GM12892 (cell line): ENCODE results near the gene MAPK8IP3. TPM values are rescaled to one million over a fixed set of nuclear protein-coding genes. Genes with fewer than 3 reads are reported as not detected.

ENCODE experiments used
- DNase-seq: peaks from one replicate; pipeline ENCODE4 v3.0.0; 2011; ENCODE audit not compliant: insufficient read length
- FAIRE-seq: peaks from 2 replicates; lab custom pipeline; 2011; peaks lifted over from hg19 to GRCh38; lab: Jason Lieb, UNC
- POLR2A ChIP-seq: IDR thresholded peaks from 2 replicates; pipeline ENCODE4 v1.6.1; 2011; ENCODE audit warnings: low read depth, low read length, control low read depth
- POLR2AphosphoS5 ChIP-seq: IDR thresholded peaks from 2 replicates; pipeline ENCODE4 v1.6.1; 2011; ENCODE audit warnings: low read depth, low read length, control low read depth
- TAF1 ChIP-seq: IDR thresholded peaks from 2 replicates; pipeline ENCODE4 v1.6.1; 2011; ENCODE audit warnings: low read depth, mild to moderate bottlenecking, control low read depth, low read length, borderline replicate concordance
- polyA plus RNA-seq: library from polyadenylated mRNA; unstranded; fragments of >200 nt; gene quantifications from one replicate; pipeline ENCODE4 v1.2.1, GENCODE V29; 2012; ENCODE audit warnings: missing spikeins, inconsistent platforms; ENCODE audit not compliant: missing spikeins

MAPK8IP3 gene
- 34.2 TPM for polyA plus RNA-seq

- peak; percentile 95 for DNase-seq
- FAIRE-seq, result peak; percentile 96
- peak; percentile 95 for TF ChIP-seq POLR2A
- peak; percentile 90 for TF ChIP-seq POLR2AphosphoS5
- peak; percentile 77 for TF ChIP-seq TAF1
Measured at GRCh38 chr16:1705688-1706385, at the start of gene MAPK8IP3. TSS of gene MAPK8IP3 (plus strand) at chr16:1706195. CDS start at chr16:1706340, 145 bp downstream.

GRCh38 chr16:1656808-1657617, 49.0 kb upstream of the MAPK8IP3 start:
- FAIRE-seq (no peak), DNase-seq (no peak)
- TF ChIP-seq POLR2AphosphoS5 (no peak), POLR2A (no peak), TAF1 (no peak)

GRCh38 chr16:1657841-1658240, 48.2 kb upstream of the MAPK8IP3 start:
- DNase-seq, result no peak
- FAIRE-seq, result no peak
- TF ChIP-seq POLR2AphosphoS5 (no peak), TAF1 (no peak), POLR2A (no peak)

- no peak for TF ChIP-seq POLR2A
- FAIRE-seq, result no peak
- no peak for DNase-seq
Measured at GRCh38 chr16:1659031-1659430, 47.0 kb upstream of the MAPK8IP3 start.

- TF ChIP-seq POLR2A (no peak), TAF1 (no peak), POLR2AphosphoS5 (no peak)
- no peak for FAIRE-seq
- no peak for DNase-seq
Measured at GRCh38 chr16:1661826-1662225, 44.2 kb upstream of the MAPK8IP3 start.

- TF ChIP-seq POLR2AphosphoS5 (no peak), POLR2A (no peak), TAF1 (no peak)
- no peak for FAIRE-seq
- no peak for DNase-seq
Measured at GRCh38 chr16:1662543-1662942, 43.5 kb upstream of the MAPK8IP3 start.

GRCh38 chr16:1665829-1666228, 40.2 kb upstream of the MAPK8IP3 start:
- DNase-seq (no peak), FAIRE-seq (no peak)
- TF ChIP-seq POLR2AphosphoS5, result no peak
- TF ChIP-seq TAF1, result no peak
- no peak for TF ChIP-seq POLR2A

- DNase-seq (no peak), FAIRE-seq (no peak)
- TF ChIP-seq POLR2A, result no peak
- no peak for TF ChIP-seq TAF1
- no peak for TF ChIP-seq POLR2AphosphoS5
Measured at GRCh38 chr16:1666316-1666715, 39.7 kb upstream of the MAPK8IP3 start.

GRCh38 chr16:1667271-1667670, 38.7 kb upstream of the MAPK8IP3 start:
- FAIRE-seq (no peak), DNase-seq (no peak)
- TF ChIP-seq POLR2A, result no peak

GRCh38 chr16:1667916-1668315, 38.1 kb upstream of the MAPK8IP3 start:
- DNase-seq, result no peak
- TF ChIP-seq POLR2A (no peak), POLR2AphosphoS5 (no peak), TAF1 (no peak)
- FAIRE-seq, result no peak

GRCh38 chr16:1668612-1669319, 37.2 kb upstream of the MAPK8IP3 start:
- FAIRE-seq, result no peak

More at GRCh38 chr16:1668612-1669319, 37.2 kb upstream of the MAPK8IP3 start:
- TF ChIP-seq TAF1, result no peak
- no peak for TF ChIP-seq POLR2AphosphoS5
- no peak for TF ChIP-seq POLR2A
- no peak for DNase-seq
